PC-9 (cell line): Measurements from ENCODE around the gene ELOVL7. TPM values are rescaled to one million over a fixed set of nuclear protein-coding genes. Genes with fewer than 3 reads are reported as not detected.
A peak's percentile ranks its signal among the peaks of the same experiment; 100 is the strongest.
"Not testable (repeated sequence)": the region's sequence is repeated elsewhere in the genome, so short reads cannot be mapped to it uniquely, and the experiment has no call there.

Experiments used
- BruUV-seq: library from RNA; stranded (reverse); fragments of 400-500 nt; replicated peaks from 2 replicates; lab custom pipeline; 2021; lab: Mats Ljungman, UMichigan
- CTCF ChIA-PET: fragments of 300-600 bp; sonication (Branson Sonifier 250); formaldehyde crosslinking; loops from one replicate; lab custom pipeline; 2022; ENCODE audit warnings: antibody characterized with exemption; lab: Charles Lee
- POLR2A ChIA-PET: fragments of 300-600 bp; sonication (Branson Sonifier 250); formaldehyde crosslinking; loops from one replicate; lab custom pipeline; 2022; ENCODE audit warnings: antibody characterized with exemption; ENCODE audit not compliant: unreplicated experiment; lab: Charles Lee
- DNase-seq, 2 experiments: peaks; one replicate each; pipeline versions ENCODE4 v3.0.0 to v3.0.0-alpha.2; 2015 to 2022; ENCODE audit warnings: mixed read lengths in 1 of 2
- H2AFZ ChIP-seq: fragments of 200-600 bp; sonication (generic); 2 replicates; pipeline ENCODE4 v1.8.1; 2017; ENCODE audit warnings: antibody characterized with exemption
- H3F3A ChIP-seq: fragments of 200-600 bp; sonication (generic); 2 replicates; pipeline ENCODE4 v1.8.1; 2017; ENCODE audit warnings: antibody characterized with exemption, mild to moderate bottlenecking, low read depth; ENCODE audit not compliant: insufficient read depth
- H3K27ac ChIP-seq: fragments of 200-600 bp; sonication (generic); 2 replicates; pipeline ENCODE4 v1.6.1; 2016; ENCODE audit warnings: mixed run types
- H3K27me3 ChIP-seq: fragments of 200-600 bp; sonication (generic); 2 replicates; pipeline ENCODE4 v1.6.1; 2016; ENCODE audit warnings: low read depth, mixed run types; ENCODE audit not compliant: insufficient read depth
- H3K36me3 ChIP-seq: fragments of 200-600 bp; sonication (generic); 2 replicates; pipeline ENCODE4 v1.6.1; 2016; ENCODE audit warnings: low read depth, mixed run types
- H3K4me1 ChIP-seq: fragments of 200-600 bp; sonication (generic); replicated peaks from 2 replicates; pipeline ENCODE4 v1.6.1; 2016; ENCODE audit warnings: mixed run types; ENCODE audit not compliant: insufficient read depth
- H3K4me2 ChIP-seq: fragments of 200-600 bp; sonication (generic); 2 replicates; pipeline ENCODE4 v1.6.1; 2017; ENCODE audit warnings: mixed run types
- H3K4me3 ChIP-seq: fragments of 200-600 bp; sonication (generic); 2 replicates; pipeline ENCODE4 v1.6.1; 2016; ENCODE audit warnings: mixed run types
- H3K79me2 ChIP-seq: fragments of 200-600 bp; sonication (generic); 2 replicates; pipeline ENCODE4 v1.6.1; 2017; ENCODE audit warnings: low read depth, mixed run types
- H3K9me2 ChIP-seq: fragments of 200-600 bp; sonication (generic); 2 replicates; pipeline ENCODE4 v1.8.1; 2017; ENCODE audit warnings: mild to moderate bottlenecking; ENCODE audit not compliant: insufficient read depth
- H3K9me3 ChIP-seq: fragments of 200-600 bp; sonication (generic); 2 replicates; pipeline ENCODE4 v1.8.1; 2016; ENCODE audit warnings: low read depth; ENCODE audit not compliant: insufficient read depth
- H4K20me1 ChIP-seq: fragments of 200-600 bp; sonication (generic); 2 replicates; pipeline ENCODE4 v1.8.1; 2017; ENCODE audit not compliant: insufficient read depth
- EZH2 ChIP-seq: fragments of 200-600 bp; sonication (generic); IDR thresholded peaks from 2 replicates; pipeline ENCODE4 v1.8.0; 2017; ENCODE audit warnings: antibody characterized with exemption, low read depth
- intact Hi-C: fragments of 100-400 bp; cut with micrococcal nuclease; formaldehyde crosslinking; loops from one replicate; pipeline ENCODE4 v1.10.0; 2022; ENCODE audit not compliant: unreplicated experiment
- total RNA-seq: library from RNA; stranded (reverse); gene quantifications from 2 replicates; pipeline ENCODE4 v1.2.3, GENCODE V29; 2021
- TF ChIP-seq, protein P1 (sequence below): fragments of 200-600 bp; sonication (generic); conservative IDR thresholded peaks from 2 replicates; pipeline ENCODE4 v1.6.1; 2017; ENCODE audit warnings: mixed run types, antibody characterized with exemption, mild to moderate bottlenecking, moderate library complexity

Gene ELOVL7
- total RNA-seq, 1 experiment from 2014 or later: 24.3 TPM

- ChIA-PET POLR2A (interaction anchor here (0.6 to 0.7 kb wide), 2 partner anchors 577 to 750 kb away, joined by 5 to 7 read pairs; no protein-coding TSS in a partner anchor), CTCF (no interaction called here)
- H3K9me2 ChIP-seq: no peaks in the 10 kb centered on the region; the same call in 1 of the 2 replicates
- no TSS peak for BruUV-seq
- no peaks in the 10 kb centered on the region for H3F3A ChIP-seq
- H4K20me1 ChIP-seq: no peaks in the 10 kb centered on the region
- no peaks in the 10 kb centered on the region for H3K36me3 ChIP-seq
- H3K79me2 ChIP-seq: no peaks in the 10 kb centered on the region
- no peak overlapping the region for H3K4me3 ChIP-seq
- H3K27me3 ChIP-seq: no peaks in the 10 kb centered on the region
- no peak overlapping the region for H3K4me2 ChIP-seq
- no peaks in the 10 kb centered on the region for H3K4me1 ChIP-seq
- TF ChIP-seq, protein P1, sequence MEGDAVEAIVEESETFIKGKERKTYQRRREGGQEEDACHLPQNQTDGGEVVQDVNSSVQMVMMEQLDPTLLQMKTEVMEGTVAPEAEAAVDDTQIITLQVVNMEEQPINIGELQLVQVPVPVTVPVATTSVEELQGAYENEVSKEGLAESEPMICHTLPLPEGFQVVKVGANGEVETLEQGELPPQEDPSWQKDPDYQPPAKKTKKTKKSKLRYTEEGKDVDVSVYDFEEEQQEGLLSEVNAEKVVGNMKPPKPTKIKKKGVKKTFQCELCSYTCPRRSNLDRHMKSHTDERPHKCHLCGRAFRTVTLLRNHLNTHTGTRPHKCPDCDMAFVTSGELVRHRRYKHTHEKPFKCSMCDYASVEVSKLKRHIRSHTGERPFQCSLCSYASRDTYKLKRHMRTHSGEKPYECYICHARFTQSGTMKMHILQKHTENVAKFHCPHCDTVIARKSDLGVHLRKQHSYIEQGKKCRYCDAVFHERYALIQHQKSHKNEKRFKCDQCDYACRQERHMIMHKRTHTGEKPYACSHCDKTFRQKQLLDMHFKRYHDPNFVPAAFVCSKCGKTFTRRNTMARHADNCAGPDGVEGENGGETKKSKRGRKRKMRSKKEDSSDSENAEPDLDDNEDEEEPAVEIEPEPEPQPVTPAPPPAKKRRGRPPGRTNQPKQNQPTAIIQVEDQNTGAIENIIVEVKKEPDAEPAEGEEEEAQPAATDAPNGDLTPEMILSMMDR: no peak
- no peak for TF ChIP-seq EZH2
- DNase-seq: no peak
- intact Hi-C loops: no loop called here
- no peak overlapping the region for H3K27ac ChIP-seq
- no peak overlapping the region for H2AFZ ChIP-seq
- H3K9me3 ChIP-seq: peaks cover 10% of the 10 kb centered on the region
Observed at GRCh38 chr5:60870857-60871256, 26.8 kb upstream of the ELOVL7 start.

GRCh38 chr5:60860572-60860971 is 16.5 kb upstream of the ELOVL7 start:
- H3F3A ChIP-seq, CTCF ChIA-PET, BruUV-seq, POLR2A ChIA-PET, intact Hi-C loops, H3K36me3 ChIP-seq, DNase-seq, H4K20me1 ChIP-seq, H3K27ac ChIP-seq, H3K4me1 ChIP-seq, H3K27me3 ChIP-seq, H2AFZ ChIP-seq, H3K4me3 ChIP-seq, H3K9me2 ChIP-seq, H3K79me2 ChIP-seq, H3K4me2 ChIP-seq, H3K9me3 ChIP-seq: not testable (repeated sequence)

DNA sequence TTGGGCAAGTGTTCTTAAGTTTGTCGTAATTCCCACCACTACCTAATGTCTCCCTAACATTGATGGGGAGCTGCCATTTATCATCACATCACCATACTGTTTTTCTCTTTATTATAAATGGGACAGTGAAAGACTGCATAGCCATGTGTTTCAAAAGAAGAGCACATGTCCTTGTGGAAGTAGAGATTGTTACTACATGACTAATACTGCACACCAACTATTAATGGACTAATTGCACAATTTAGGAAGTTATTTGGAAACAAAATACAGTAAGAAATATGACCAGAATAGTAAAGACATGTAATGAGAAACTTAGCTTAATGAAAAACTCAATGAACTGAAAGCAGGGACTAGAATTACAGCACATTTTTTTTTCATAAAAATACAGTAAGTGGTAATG is 12.0 kb upstream of the ELOVL7 start:
- Histone ChIP-seq H3K27ac (no peak overlapping the region), H3K36me3 (no peaks in the 10 kb centered on the region), H3F3A (no peaks in the 10 kb centered on the region), H3K9me2 (no peaks in the 10 kb centered on the region), H3K4me2 (no peak overlapping the region), H3K79me2 (no peaks in the 10 kb centered on the region), H3K4me1 (0 out of 2 replicates have a peak, but pooled peaks cover 6% of the 10 kb centered on the region), H3K4me3 (no peak overlapping the region), H2AFZ (no peak overlapping the region), H4K20me1 (no peaks in the 10 kb centered on the region), H3K9me3 (no peaks in the 10 kb centered on the region), H3K27me3 (no peaks in the 10 kb centered on the region)
- ChIA-PET CTCF (no interaction called here), POLR2A (no interaction called here)
- intact Hi-C loops: no loop called here
- DNase-seq: peak in 1 of 2 experiments; percentile 45
- no peak for TF ChIP-seq EZH2
- TF ChIP-seq, protein P1: no peak
- no TSS peak for BruUV-seq

DNA sequence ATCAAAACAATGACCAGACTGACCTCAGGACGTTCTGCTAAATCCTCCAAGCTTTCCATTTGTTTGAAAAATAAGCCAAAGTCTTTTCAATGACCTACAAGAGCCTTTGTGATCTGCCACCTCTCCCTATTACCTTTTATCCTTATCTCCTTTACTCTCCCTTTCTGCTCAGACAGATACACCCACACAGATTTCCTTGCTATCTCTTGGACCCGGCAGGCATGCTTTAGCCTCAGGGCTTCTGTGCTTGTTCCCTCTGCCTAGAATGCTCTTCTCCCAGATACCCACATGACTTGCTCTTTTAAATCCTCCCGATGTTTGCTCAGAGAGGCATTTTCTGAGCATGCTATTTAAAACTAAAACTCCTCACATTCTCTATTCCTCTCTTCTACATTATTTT is 8.9 kb upstream of the ELOVL7 start:
- Histone ChIP-seq H3F3A (no peaks in the 10 kb centered on the region), H3K4me2 (no peak overlapping the region), H3K4me3 (no peak overlapping the region), H3K27ac (no peak overlapping the region), H3K79me2 (no peaks in the 10 kb centered on the region), H3K36me3 (no peaks in the 10 kb centered on the region), H3K27me3 (no peaks in the 10 kb centered on the region), H4K20me1 (no peaks in the 10 kb centered on the region), H3K4me1 (0 out of 2 replicates have a peak, but pooled peaks cover 6% of the 10 kb centered on the region), H3K9me3 (no peaks in the 10 kb centered on the region), H3K9me2 (no peaks in the 10 kb centered on the region), H2AFZ (no peak overlapping the region)
- CTCF ChIA-PET: no interaction called here
- no peak for TF ChIP-seq EZH2
- TF ChIP-seq, protein P1: no peak
- POLR2A ChIA-PET: no interaction called here
- intact Hi-C loops: no loop called here
- no TSS peak for BruUV-seq
- DNase-seq: no peak
